H1 (cell line): ENCODE results near the gene PCDH8. TPM values are rescaled to one million over a fixed set of nuclear protein-coding genes. Genes with fewer than 3 reads are reported as not detected.

ENCODE experiments used
- CREB1 ChIP-seq: IDR thresholded peaks from 2 replicates; pipeline ENCODE4 v1.6.1; 2012; ENCODE audit warnings: inconsistent platforms
- E2F6 ChIP-seq: IDR thresholded peaks from 2 replicates; pipeline ENCODE4 v1.6.1; 2012; ENCODE audit warnings: inconsistent platforms
- HDAC6 ChIP-seq: IDR thresholded peaks from one replicate; pipeline ENCODE4 v1.7.1; 2012; ENCODE audit warnings: low read depth, mild to moderate bottlenecking, inconsistent platforms, low read length, moderate library complexity
- JUND ChIP-seq: IDR thresholded peaks from 2 replicates; pipeline ENCODE4 v1.6.1; 2011; ENCODE audit warnings: mild to moderate bottlenecking, improper control_type of control experiment, low read length
- POLR2AphosphoS5 ChIP-seq: IDR thresholded peaks from 2 replicates; pipeline ENCODE4 v1.6.1; 2011; ENCODE audit warnings: low read depth, low read length
- polyA plus RNA-seq, 7 experiments: library from polyadenylated mRNA; depleted of rRNA in 3 of 7; stranded (reverse) in 5 of 7; unstranded in 2 of 7; fragments of >200 nt in 5 of 7; fragments of 200-250 nt in 2 of 7; gene quantifications; 1 replicate in 5 of 7; 2 replicates in 1 of 7; 4 replicates in 1 of 7; pipeline versions ENCODE4 v1.2.1 to v1.2.3, GENCODE V29; 2011 to 2013; ENCODE audit warnings: missing spikeins in 2 of 7, mixed read lengths in 2 of 7
- total RNA-seq: library from RNA; stranded (reverse); fragmentation: NEBNext Ultra II Directional; extraction: Animal tissue kit (Norgen Biotek cat#: 25700); gene quantifications from 2 replicates; pipeline ENCODE4 v1.2.1, GENCODE V29; 2021
- TF ChIP-seq, protein P1 (sequence below): fragments of 300-600 bp; sonication (generic); IDR thresholded peaks from 2 replicates; pipeline ENCODE4 v1.7.1; 2012; ENCODE audit warnings: low read length, moderate library complexity, mild to moderate bottlenecking, inconsistent platforms; ENCODE audit not compliant: insufficient replicate concordance

Gene PCDH8
- total and polyA plus RNA-seq, 2 of the 8 experiments (the other 6 are each of a cell fraction or from before 2014, with no cell fraction given): 0.82 to 1.6 TPM

DNA sequence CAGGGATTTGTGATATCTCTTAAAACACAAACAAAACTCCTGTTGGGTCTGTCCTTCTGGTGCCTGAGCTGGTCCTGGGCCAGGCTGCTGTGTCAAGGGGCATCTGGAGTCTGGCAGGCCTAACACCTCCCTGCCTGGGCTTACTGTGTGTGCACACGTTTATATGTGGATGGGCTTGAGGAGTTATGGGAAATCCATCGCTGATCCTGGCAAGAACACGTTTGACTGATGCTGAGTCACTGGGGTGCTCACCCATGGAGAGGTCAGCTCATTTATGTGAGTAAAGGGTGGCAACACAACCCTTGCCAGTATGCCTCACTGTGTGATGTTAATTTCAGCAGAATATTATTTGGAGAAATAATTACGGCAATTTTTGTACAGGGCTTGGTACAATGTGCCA lies 44.5 kb upstream of the PCDH8 start (continued):
- TF ChIP-seq, protein P1, sequence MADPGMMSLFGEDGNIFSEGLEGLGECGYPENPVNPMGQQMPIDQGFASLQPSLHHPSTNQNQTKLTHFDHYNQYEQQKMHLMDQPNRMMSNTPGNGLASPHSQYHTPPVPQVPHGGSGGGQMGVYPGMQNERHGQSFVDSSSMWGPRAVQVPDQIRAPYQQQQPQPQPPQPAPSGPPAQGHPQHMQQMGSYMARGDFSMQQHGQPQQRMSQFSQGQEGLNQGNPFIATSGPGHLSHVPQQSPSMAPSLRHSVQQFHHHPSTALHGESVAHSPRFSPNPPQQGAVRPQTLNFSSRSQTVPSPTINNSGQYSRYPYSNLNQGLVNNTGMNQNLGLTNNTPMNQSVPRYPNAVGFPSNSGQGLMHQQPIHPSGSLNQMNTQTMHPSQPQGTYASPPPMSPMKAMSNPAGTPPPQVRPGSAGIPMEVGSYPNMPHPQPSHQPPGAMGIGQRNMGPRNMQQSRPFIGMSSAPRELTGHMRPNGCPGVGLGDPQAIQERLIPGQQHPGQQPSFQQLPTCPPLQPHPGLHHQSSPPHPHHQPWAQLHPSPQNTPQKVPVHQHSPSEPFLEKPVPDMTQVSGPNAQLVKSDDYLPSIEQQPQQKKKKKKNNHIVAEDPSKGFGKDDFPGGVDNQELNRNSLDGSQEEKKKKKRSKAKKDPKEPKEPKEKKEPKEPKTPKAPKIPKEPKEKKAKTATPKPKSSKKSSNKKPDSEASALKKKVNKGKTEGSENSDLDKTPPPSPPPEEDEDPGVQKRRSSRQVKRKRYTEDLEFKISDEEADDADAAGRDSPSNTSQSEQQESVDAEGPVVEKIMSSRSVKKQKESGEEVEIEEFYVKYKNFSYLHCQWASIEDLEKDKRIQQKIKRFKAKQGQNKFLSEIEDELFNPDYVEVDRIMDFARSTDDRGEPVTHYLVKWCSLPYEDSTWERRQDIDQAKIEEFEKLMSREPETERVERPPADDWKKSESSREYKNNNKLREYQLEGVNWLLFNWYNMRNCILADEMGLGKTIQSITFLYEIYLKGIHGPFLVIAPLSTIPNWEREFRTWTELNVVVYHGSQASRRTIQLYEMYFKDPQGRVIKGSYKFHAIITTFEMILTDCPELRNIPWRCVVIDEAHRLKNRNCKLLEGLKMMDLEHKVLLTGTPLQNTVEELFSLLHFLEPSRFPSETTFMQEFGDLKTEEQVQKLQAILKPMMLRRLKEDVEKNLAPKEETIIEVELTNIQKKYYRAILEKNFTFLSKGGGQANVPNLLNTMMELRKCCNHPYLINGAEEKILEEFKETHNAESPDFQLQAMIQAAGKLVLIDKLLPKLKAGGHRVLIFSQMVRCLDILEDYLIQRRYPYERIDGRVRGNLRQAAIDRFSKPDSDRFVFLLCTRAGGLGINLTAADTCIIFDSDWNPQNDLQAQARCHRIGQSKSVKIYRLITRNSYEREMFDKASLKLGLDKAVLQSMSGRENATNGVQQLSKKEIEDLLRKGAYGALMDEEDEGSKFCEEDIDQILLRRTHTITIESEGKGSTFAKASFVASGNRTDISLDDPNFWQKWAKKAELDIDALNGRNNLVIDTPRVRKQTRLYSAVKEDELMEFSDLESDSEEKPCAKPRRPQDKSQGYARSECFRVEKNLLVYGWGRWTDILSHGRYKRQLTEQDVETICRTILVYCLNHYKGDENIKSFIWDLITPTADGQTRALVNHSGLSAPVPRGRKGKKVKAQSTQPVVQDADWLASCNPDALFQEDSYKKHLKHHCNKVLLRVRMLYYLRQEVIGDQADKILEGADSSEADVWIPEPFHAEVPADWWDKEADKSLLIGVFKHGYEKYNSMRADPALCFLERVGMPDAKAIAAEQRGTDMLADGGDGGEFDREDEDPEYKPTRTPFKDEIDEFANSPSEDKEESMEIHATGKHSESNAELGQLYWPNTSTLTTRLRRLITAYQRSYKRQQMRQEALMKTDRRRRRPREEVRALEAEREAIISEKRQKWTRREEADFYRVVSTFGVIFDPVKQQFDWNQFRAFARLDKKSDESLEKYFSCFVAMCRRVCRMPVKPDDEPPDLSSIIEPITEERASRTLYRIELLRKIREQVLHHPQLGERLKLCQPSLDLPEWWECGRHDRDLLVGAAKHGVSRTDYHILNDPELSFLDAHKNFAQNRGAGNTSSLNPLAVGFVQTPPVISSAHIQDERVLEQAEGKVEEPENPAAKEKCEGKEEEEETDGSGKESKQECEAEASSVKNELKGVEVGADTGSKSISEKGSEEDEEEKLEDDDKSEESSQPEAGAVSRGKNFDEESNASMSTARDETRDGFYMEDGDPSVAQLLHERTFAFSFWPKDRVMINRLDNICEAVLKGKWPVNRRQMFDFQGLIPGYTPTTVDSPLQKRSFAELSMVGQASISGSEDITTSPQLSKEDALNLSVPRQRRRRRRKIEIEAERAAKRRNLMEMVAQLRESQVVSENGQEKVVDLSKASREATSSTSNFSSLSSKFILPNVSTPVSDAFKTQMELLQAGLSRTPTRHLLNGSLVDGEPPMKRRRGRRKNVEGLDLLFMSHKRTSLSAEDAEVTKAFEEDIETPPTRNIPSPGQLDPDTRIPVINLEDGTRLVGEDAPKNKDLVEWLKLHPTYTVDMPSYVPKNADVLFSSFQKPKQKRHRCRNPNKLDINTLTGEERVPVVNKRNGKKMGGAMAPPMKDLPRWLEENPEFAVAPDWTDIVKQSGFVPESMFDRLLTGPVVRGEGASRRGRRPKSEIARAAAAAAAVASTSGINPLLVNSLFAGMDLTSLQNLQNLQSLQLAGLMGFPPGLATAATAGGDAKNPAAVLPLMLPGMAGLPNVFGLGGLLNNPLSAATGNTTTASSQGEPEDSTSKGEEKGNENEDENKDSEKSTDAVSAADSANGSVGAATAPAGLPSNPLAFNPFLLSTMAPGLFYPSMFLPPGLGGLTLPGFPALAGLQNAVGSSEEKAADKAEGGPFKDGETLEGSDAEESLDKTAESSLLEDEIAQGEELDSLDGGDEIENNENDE: no peak
- TF ChIP-seq JUND (no peak), CREB1 (no peak), HDAC6 (no peak), POLR2AphosphoS5 (no peak), E2F6 (no peak)
